Measurements from ENCODE around the gene KCTD17. TPM values are rescaled to one million over a fixed set of nuclear protein-coding genes. Genes with fewer than 3 reads are reported as not detected.
A peak's percentile ranks its signal among the peaks of the same experiment; 100 is the strongest.

Gene KCTD17, protein sequence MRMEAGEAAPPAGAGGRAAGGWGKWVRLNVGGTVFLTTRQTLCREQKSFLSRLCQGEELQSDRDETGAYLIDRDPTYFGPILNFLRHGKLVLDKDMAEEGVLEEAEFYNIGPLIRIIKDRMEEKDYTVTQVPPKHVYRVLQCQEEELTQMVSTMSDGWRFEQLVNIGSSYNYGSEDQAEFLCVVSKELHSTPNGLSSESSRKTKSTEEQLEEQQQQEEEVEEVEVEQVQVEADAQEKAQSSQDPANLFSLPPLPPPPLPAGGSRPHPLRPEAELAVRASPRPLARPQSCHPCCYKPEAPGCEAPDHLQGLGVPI
- 7.6 and 29.1 TPM in 2 replicates for total RNA-seq (2014; rRNA removed; shearing (Covaris generic); ENCODE audit: low replicate concordance)

DNA sequence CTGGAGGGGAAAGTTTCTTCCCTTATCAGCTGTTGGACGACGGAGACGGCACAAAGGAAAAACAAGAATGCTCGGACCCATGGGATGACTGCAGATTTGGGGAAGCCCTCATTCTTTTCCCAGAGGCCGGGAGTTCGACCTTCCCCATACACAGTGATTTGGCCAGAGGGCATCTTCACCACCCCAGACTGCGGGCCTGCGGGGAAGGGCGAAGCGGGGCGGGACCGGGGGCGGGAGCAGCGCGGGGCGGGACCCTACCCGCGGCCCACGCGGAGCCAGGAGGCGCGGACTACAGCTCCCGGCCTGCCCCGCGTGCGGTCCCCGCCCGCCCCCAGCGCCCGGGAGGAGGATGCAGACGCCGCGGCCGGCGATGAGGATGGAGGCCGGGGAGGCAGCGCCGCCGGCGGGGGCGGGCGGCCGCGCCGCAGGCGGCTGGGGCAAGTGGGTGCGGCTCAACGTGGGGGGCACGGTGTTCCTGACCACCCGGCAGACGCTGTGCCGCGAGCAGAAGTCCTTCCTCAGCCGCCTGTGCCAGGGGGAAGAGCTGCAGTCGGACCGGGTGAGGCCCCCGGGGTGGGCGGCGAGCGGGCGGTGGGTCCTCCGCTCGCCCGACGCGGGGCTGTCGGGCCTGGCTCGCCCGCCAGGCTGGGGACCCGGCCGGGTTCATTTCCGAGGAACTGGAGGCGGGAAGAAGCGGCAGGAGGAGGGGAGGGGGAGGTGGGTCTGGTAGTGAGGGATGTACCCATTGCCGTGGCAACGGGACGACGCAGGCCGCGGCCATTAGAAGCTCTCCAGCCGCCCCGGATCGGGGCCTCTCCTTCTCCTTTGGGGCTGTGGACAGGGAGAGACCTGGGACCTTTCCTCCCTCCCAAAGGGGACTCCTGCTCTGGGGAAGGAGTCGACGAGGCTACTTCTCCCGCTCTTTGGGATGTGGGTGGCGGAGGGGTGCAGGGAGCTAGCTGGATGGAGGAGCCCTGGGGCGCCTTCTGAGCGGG is at the start of gene KCTD17:
Gene KCTD17, plus strand, starts transcription at position 352 of the 995 bp plus-strand sequence. Its CDS starts 19 bp downstream, at position 371.
- Histone ChIP-seq H3K27me3 (no peaks in the 10 kb centered on the region), H3K9me3 (no peaks in the 10 kb centered on the region), H3K4me3 (peak within 1 kb of the TSS; percentile 55), H3K36me3 (no peaks in the 10 kb centered on the region)
- DNase-seq, result peak; percentile 80

DNA sequence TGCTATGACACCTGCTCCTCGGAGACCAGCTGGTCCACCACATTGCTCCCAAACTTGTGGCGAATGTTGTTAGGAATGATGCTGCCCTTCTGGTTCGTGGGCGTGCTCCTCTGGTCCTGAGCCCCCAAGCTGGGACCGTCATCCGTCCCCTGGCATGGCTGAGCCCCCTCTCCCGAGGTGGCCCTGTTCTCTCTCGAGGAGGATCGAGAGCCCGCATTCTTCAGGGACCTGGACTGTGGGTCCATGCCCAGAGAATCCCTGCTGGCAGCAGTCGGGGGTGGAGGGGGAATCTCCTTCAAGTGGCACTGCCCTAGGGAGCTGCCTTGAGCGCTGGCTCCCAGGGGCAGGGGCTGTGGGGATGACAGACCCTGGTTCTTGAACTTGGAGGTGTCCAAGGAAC is 49.7 kb upstream of the KCTD17 start:
- no peaks in the 10 kb centered on the region; the same call in 1 of the 2 replicates for H3K27me3 ChIP-seq
- no peaks in the 10 kb centered on the region for H3K36me3 ChIP-seq
- H3K4me3 ChIP-seq, result no peak overlapping the region
- no peak for DNase-seq
- H3K9me3 ChIP-seq, result peaks cover 3% of the 10 kb centered on the region

DNA sequence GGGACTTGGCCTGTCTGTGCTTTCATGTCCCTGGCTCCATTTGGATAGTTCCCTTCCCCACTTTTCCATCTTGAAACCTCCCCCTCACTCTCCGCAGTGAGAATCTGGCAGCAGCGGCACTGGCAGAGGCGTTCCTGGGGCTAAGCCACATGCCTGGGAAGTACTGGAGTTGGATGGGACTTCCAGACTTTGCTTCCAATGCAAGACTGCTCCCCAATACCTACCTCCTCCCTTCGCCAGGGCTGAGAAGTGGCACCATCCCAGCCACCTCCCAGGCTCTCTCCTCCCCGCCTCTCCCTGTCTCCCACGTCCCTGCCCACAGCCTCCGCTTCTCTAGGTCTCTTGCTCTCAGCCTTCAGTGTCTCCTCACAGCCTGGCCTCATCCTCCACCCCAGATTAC is 48.9 kb upstream of the KCTD17 start:
- H3K9me3 ChIP-seq, result peaks cover 3% of the 10 kb centered on the region
- H3K4me3 ChIP-seq, result no peak overlapping the region
- DNase-seq, result no peak
- no peaks in the 10 kb centered on the region for H3K36me3 ChIP-seq
- no peaks in the 10 kb centered on the region; the same call in 1 of the 2 replicates for H3K27me3 ChIP-seq

DNA sequence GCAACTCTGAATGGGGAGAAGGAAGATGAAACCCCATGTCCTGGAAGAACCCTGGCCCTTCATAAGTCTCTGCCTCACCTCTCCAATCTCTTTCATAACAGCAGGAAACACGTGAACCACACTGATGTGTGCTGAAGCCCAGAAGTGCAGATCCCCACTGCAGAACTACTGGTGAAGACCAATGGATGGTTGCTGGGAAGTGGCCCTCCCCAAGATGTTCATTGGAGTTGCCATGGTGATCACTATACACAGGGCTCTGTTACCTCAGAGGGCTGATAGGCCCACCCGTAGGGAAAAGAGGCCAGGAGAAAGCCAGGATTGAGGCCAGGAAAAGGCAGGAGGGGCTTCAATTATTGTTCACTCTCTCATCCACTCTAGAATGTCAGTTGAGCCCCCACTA is 43.9 kb upstream of the KCTD17 start:
- H3K36me3 ChIP-seq, result no peaks in the 10 kb centered on the region
- no peak for DNase-seq
- H3K4me3 ChIP-seq, result no peak overlapping the region
- H3K9me3 ChIP-seq, result peaks cover 3% of the 10 kb centered on the region
- no peaks in the 10 kb centered on the region; the same call in 1 of the 2 replicates for H3K27me3 ChIP-seq

DNA sequence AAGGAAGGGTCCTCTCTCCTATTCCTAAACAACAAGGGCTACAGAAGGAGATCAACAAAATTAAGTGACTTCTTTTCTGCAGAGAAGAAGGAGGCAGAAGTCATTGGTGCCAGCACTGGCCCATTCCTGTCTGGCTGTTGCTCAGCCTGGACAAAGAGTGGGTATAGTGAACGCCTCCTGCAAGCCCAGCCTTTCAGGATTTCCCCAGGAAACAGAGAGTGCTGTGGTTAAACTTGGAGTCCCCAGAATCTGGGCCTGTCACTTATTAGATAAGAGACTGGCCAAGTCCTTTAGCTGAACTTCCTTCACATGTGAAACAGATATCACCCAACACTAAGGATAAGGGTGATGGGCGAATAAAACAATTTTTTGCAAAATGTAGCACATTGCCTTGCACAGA is 43.2 kb upstream of the KCTD17 start:
- Histone ChIP-seq H3K4me3 (no peak overlapping the region), H3K27me3 (no peaks in the 10 kb centered on the region; the same call in 1 of the 2 replicates), H3K9me3 (peaks cover 3% of the 10 kb centered on the region), H3K36me3 (no peaks in the 10 kb centered on the region)
- no peak for DNase-seq

DNA sequence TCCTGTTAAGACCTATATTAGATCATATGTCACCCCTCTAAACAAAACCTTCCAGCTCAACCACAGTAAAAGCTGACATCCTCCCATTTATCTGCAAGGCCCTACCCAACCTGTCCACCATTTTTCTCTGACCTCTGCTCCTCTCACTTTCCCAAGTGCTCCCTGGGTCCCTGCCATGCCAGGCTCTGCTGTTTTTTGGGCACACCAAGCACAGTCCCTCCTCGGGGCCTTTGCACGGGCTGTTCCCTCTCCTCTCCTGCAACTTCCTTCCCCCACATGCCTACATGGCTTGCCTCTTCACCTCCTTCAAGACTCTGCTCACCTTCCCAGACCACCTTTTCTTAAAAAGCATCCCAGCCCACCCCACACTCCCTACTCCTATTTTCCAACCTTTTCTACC is 42.1 kb upstream of the KCTD17 start:
- Histone ChIP-seq H3K9me3 (peaks cover 3% of the 10 kb centered on the region), H3K4me3 (no peak overlapping the region), H3K36me3 (no peaks in the 10 kb centered on the region), H3K27me3 (no peaks in the 10 kb centered on the region; the same call in 1 of the 2 replicates)
- DNase-seq, result no peak

DNA sequence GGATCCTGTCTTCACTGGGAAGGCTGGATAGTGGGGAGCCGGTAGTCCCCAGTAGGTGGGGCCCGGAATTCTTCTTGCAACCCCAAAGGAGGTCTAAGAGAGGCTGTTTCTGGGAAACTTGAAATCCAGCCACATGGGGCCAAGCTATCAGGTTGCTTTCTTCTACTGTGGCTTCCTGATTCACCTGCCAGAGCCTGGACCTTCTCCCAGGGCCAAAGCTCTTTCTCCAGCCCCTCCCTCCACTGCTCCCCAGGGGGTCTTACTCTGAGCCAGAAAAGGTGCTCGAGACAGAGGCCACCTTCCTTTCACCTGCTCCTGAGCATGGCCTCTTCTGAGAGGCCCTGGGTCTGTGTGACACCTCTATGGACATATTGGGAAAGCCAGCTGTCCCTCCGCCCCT is 41.4 kb upstream of the KCTD17 start:
- Histone ChIP-seq H3K9me3 (no peaks in the 10 kb centered on the region; the same call in 1 of the 2 replicates), H3K27me3 (no peaks in the 10 kb centered on the region; the same call in 1 of the 2 replicates), H3K36me3 (no peaks in the 10 kb centered on the region), H3K4me3 (no peak overlapping the region)
- no peak for DNase-seq

DNA sequence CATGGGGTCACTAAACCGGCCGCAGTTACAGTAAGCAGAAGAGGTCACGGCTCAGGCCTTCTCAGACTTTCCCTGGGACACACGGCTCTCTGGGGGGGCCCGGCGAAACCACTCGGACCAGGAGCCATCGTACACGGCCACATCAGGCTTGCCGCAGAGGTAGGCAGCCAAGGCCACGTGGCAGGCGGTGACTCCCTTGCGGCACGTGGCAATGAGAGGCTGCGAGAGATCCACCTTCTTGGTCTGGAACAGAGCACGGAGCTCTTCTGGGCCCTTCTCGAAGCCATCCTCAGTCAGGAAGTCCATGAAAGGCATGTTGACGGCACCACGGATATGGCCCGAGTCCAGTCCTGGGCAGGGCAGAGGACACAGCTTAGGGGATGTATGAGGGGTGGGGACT is 40.6 kb upstream of the KCTD17 start:
- Histone ChIP-seq H3K9me3 (no peaks in the 10 kb centered on the region; the same call in 1 of the 2 replicates), H3K36me3 (no peaks in the 10 kb centered on the region), H3K4me3 (no peak overlapping the region), H3K27me3 (no peaks in the 10 kb centered on the region; the same call in 1 of the 2 replicates)
- DNase-seq, result no peak

DNA sequence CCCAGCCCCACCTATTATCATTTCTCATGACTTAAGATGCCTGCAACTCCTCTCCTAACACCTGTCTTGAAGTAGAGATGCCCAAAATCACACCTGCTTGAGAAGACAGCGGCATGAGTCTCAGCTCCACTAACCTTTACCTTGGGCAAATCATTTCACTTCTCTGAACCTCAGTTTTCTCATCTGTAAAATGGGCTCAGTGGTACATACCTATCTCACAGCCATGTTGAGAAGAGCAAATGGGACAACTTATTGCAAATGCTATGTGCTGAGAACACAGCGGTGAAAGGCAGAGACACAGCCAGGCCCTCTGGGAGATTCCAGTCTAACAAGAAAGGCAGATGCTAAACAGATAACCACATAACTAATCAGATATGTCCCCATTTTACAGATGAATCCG is 40.1 kb upstream of the KCTD17 start:
- Histone ChIP-seq H3K4me3 (no peak overlapping the region), H3K36me3 (no peaks in the 10 kb centered on the region), H3K9me3 (no peaks in the 10 kb centered on the region), H3K27me3 (no peaks in the 10 kb centered on the region; the same call in 1 of the 2 replicates)
- no peak for DNase-seq

DNA sequence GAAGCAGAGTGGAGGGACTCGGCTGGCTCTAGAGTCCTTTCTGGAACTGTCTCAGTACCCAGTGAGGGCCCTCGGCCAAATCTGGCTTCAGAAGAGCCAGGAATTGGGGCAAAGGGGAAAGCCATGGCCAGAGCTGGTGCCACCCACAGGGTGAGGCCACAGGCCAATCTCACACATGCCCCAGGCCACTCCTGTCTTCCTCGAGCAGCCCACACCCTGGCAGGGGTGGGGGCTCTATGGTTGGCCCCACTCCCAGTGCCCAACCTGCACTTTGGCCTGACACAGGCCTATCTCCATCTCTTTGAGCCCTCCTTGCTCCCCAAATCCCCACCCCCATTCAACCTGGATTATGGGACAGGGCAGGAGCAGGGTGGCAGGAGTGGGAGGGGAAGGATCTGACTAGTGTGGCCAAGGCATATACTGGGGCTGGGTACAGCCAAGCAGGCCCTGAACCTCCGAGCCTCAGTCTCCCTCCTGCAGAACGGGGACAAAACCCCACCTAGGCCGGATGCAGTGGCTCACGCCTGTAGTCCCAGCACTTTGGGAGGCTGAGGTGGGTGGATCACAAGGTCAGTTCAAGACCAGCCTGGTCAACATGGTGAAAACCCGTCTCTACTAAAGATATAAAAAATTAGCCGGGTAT is 39.2 kb upstream of the KCTD17 start:
- Histone ChIP-seq H3K36me3 (no peaks in the 10 kb centered on the region), H3K9me3 (no peaks in the 10 kb centered on the region), H3K4me3 (no peak overlapping the region), H3K27me3 (no peaks in the 10 kb centered on the region)
- peak; percentile 51 for DNase-seq

DNA sequence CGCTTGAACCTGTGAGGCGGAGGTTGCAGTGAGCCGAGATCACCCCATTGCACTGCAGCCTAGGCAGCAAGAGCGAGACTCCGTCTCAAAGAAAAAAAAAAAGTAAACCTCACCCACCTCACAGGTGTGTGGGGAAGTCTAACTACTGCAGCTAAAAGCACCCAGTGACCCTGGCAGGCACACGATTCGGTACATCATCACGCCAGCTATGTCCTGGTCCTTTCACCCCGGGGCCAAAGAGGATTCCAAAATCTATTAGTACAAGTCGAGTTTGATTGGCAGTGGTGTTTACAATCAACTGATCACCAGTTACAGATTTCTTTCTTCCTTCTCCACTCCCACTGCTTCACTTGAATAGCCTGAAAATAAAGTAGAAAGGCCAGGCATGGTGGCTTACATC is 38.6 kb upstream of the KCTD17 start:
- no peaks in the 10 kb centered on the region for H3K27me3 ChIP-seq
- H3K9me3 ChIP-seq, result no peaks in the 10 kb centered on the region
- H3K36me3 ChIP-seq, result no peaks in the 10 kb centered on the region; the same call in 1 of the 2 replicates
- H3K4me3 ChIP-seq, result no peak overlapping the region
- DNase-seq, result no peak

DNA sequence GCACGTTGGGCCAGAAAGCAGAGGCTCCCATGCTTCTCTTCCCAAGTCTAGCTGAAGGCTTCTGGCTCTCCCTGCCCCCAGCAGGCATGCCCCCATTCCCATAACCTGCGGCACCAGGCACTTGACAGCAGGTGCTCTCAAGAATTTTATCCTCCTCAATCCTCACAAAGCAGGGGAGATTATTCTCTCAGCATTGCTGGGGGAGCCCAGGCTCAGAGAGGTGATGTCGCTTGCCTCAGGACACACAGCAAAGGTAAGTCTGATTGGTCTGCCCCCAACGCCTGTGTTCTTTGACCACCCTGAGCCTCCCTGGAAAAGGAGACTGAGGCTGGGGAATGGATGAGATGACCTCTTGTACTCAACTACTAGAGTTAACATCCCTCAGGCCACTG is 37.1 kb upstream of the KCTD17 start:
- H3K4me3 ChIP-seq, result no peak overlapping the region

DNA sequence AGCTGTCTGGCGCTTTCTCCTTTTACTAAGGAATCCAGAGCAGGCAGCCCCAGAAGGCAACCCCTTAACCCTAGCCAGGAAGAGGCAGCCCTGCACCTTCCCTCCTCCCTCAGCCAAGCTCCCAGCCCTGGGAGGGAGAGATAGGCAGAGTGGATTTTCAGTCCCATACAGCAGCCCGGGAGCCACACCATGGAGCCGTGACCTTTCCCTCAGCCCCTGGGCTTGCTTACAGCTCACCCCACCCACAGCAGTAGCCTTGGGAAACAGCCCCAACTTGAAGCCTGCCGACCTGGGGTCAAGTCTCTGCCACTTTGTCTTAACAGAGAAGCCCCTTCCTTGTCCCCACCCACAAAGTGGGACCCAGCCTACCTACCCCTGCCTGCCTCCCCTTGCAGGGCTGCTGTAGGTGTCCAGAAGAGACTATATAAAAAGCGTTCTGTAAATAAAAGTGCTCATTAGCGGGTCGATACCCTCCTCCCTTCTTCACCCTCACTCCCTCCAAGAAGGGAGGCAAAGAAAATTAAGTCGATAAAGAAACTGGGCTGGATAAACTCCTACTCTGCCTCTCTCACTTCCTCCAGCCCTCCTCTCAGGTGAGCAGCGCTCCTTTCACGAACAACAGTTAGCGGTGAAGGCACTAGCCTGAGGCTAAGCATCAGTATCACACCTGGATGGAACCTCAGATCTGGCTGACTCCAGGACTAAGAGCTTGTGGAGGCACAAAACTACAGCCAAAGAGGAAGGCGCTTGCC is 36.5 kb upstream of the KCTD17 start:
- DNase-seq, result no peak
- Histone ChIP-seq H3K36me3 (no peaks in the 10 kb centered on the region; the same call in 1 of the 2 replicates), H3K4me3 (no peak overlapping the region), H3K27me3 (no peaks in the 10 kb centered on the region), H3K9me3 (no peaks in the 10 kb centered on the region)

More for the DNA sequence above, 37.1 kb upstream of the KCTD17 start:
- Histone ChIP-seq H3K27me3 (no peaks in the 10 kb centered on the region), H3K9me3 (no peaks in the 10 kb centered on the region), H3K36me3 (no peaks in the 10 kb centered on the region; the same call in 1 of the 2 replicates)
- DNase-seq, result no peak

DNA sequence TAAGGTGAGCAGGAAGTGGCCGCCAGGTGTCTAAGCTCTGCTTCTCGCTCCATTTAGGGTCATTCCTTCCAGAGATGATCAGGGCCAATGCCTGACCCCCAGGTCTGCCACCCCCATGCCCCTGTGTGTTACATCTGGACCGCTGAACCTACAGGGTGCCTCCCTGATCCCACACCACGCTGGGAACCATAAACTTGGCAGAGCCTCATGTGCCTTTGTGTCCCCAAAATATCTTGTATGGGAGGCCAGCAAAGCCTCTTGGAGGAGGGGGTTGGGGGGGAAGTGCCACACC is 36.0 kb upstream of the KCTD17 start:
- no peak overlapping the region for H3K4me3 ChIP-seq
- H3K36me3 ChIP-seq, result no peaks in the 10 kb centered on the region; the same call in 1 of the 2 replicates
- no peak for DNase-seq
- no peaks in the 10 kb centered on the region for H3K9me3 ChIP-seq
- H3K27me3 ChIP-seq, result no peaks in the 10 kb centered on the region

DNA sequence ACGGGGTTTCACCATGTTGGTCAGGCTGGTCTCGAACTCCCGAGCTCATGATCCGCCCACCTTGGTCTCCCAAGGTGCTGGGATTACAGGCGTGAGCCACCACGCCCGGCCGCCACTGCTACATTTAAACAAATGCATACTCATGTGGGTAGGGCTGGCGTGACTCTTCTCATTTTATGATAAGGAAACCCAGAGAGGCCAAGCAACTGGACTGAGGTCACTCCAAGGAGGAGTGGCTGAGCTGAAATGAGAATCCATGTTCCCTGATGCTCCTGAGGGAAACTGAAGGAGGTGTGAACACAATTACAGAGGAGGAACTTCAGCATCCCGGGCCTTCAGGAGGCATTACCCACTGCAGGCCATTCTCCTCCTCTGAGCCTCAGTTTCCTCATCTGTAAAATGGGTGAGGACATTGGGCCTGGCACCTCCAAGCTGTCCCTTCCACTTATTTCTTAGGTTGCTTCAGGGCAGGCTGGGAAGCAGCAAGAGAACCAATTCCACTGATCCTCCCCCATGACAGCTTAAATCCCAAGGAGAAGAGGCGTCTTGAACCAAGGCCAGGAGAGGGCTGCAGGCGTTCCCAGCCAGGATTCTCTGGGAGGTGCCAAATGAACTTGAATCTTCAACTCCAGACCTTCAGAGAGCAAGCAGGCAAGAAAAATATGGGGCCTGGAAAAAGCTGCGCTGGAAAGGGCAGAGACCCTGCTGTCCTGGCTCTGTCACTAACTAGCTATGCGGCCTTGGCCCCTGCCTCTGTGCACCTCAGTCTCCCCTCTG is 35.2 kb upstream of the KCTD17 start:
- Histone ChIP-seq H3K36me3 (no peaks in the 10 kb centered on the region; the same call in 1 of the 2 replicates), H3K4me3 (no peak overlapping the region), H3K9me3 (no peaks in the 10 kb centered on the region), H3K27me3 (no peaks in the 10 kb centered on the region)
- DNase-seq, result no peak

Measured in MG63 (cell line).